GM18909 (cell line): ENCODE measurements around the gene CFTR.

Source experiments
- ATAC-seq: cut with Tn5 transposase; IDR thresholded peaks from one replicate; pipeline ENCODE4 v1.9.1; 2021; ENCODE audit warnings: mild to moderate bottlenecking; ENCODE audit not compliant: unreplicated experiment, poor library complexity

The CFTR gene

GRCh38 chr7:117581424-117581823 lies 101.6 kb downstream of the CFTR start:
- no peak for ATAC-seq

DNA sequence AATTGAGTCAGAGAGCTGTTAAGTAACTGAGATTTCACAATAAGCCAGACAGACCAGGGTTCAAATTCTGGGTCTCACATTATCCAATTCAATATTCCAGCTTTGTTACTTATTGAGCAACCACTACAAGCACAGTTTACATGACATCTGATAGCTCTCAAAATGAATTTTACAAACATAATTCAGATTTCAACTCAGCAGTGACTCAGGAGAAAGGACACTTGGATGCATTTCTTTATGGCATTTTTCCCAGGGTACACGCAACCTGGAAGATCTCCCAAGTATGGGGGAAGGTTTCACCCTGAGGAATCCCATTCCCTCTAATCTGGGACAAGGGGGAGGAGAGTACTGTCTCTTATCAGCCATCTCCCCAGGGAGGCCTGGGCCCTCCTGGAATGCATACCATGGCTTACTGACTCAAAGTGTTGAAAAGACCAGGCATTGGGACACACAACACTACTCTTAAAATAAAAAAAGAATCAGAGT lies 102.4 kb downstream of the CFTR start:
- ATAC-seq = no peak

DNA sequence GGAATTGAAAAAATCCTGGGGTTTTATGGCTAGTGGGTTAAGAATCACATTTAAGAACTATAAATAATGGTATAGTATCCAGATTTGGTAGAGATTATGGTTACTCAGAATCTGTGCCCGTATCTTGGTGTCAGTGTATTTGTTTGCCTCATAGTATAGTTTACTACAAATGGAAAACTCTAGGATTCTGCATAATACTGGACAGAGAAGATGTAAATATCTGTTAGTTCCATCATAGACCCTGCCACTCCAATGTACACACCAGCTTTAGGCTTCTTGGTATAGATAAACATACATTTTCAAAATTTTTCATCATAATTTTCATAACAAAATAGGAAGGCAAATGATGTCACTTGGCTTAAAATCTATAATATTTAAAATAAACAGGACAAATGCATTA lies 108.1 kb downstream of the CFTR start:
- no peak for ATAC-seq

GRCh38 chr7:117588352-117588794 lies 108.5 kb downstream of the CFTR start:
- ATAC-seq = no peak

GRCh38 chr7:117590191-117590590 lies 110.4 kb downstream of the CFTR start:
- ATAC-seq = no peak

- no peak for ATAC-seq
Measured at GRCh38 chr7:117592011-117592635, 112.3 kb downstream of the CFTR start.

GRCh38 chr7:117596134-117596533 lies 116.3 kb downstream of the CFTR start:
- ATAC-seq = no peak

DNA sequence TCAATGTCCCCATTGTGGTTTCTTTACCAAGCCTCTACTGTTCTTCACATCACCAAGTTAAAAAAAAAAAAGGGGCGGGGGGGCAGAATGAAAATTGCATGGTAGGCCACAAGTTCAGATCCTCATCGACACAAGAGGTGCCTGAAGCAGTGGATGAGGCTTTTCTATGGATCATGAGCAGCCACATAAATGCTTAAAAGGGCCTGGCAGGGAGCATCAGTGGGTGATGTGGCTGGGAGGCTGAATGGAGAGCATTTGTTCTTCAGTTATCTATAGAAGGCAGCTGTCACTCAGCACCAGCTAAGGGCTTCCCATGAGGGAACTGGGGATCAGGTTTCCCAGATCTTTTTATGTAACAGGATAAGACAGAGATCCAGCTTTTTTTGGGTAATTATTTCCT lies 117.9 kb downstream of the CFTR start:
- no peak for ATAC-seq

- ATAC-seq = no peak
Measured at GRCh38 chr7:117600911-117601310, 121.1 kb downstream of the CFTR start.

DNA sequence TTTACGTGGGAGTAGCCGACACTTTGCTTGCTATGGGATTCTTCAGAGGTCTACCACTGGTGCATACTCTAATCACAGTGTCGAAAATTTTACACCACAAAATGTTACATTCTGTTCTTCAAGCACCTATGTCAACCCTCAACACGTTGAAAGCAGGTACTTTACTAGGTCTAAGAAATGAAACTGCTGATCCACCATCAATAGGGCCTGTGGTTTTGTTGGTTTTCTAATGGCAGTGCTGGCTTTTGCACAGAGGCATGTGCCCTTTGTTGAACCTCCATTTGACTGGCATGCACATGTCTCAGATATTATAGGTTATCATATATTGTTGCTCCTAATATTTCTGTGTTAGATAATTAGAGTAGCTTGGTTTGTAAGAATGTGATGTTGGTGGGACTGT lies 123.8 kb downstream of the CFTR start:
- ATAC-seq = no peak

GRCh38 chr7:117605712-117606111 lies 125.9 kb downstream of the CFTR start:
- ATAC-seq = no peak

GRCh38 chr7:117606132-117606531 lies 126.3 kb downstream of the CFTR start:
- no peak for ATAC-seq

DNA sequence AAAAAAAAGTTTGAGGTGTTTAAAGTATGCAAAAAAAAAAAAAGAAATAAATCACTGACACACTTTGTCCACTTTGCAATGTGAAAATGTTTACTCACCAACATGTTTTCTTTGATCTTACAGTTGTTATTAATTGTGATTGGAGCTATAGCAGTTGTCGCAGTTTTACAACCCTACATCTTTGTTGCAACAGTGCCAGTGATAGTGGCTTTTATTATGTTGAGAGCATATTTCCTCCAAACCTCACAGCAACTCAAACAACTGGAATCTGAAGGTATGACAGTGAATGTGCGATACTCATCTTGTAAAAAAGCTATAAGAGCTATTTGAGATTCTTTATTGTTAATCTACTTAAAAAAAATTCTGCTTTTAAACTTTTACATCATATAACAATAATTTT lies 130.6 kb downstream of the CFTR start:
- no peak for ATAC-seq

GRCh38 chr7:117612637-117613036 lies 132.8 kb downstream of the CFTR start:
- ATAC-seq = no peak

DNA sequence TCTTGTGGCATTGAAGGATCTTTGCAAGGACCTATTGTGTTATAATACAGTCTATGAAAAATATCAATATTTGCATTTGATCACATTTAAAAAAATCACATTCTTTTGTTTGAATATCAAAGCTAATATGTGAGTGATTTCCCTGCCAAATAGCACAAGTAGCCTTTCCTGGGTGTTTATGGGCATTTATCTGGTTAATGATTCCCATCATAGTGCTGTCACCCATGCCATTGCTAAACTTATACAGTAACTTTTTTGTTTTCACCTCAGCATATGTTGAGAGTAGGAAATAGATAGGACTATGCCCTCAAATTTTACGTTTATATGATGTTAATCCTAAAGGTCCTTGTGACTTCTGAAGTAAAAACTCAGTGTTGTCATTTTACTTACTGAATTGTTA lies 136.9 kb downstream of the CFTR start:
- ATAC-seq = no peak

GRCh38 chr7:117619681-117620080 lies 139.9 kb downstream of the CFTR start:
- no peak for ATAC-seq

GRCh38 chr7:117621075-117621618 lies 141.3 kb downstream of the CFTR start:
- no peak for ATAC-seq

GRCh38 chr7:117623606-117624005 lies 143.8 kb downstream of the CFTR start:
- no peak for ATAC-seq

GRCh38 chr7:117630501-117630900 lies 150.7 kb downstream of the CFTR start:
- ATAC-seq = no peak

DNA sequence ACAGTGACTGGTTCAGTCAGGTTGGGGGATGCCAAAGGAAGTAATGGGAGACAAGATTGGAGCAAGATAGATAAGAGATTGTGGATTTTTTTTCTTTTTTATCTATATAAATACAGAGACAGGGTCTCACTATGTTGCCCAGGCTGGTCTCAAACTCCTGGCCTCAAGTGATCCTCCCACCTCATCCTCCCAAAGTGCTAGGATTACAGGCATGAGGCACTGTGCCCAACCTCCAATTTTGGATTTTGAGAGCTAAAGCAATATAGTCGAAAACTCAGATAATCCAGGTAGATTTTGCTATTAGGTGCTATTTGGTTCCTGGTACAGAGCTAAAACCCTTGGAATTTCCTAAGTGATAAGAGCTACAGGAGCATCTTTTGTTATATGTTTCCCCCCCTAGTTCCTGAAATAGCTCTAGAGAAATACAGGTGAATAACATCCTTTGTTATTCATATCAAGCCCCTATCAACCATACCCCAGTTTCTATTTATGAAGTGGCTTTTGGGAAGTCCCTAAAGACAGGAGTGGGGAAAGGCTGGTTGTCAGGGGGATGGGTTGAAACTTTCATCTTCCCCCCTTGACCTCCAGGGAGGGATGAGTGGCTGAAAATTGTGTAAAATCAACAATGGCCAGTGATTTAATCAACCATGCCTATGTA lies 151.2 kb downstream of the CFTR start:
- no peak for ATAC-seq

DNA sequence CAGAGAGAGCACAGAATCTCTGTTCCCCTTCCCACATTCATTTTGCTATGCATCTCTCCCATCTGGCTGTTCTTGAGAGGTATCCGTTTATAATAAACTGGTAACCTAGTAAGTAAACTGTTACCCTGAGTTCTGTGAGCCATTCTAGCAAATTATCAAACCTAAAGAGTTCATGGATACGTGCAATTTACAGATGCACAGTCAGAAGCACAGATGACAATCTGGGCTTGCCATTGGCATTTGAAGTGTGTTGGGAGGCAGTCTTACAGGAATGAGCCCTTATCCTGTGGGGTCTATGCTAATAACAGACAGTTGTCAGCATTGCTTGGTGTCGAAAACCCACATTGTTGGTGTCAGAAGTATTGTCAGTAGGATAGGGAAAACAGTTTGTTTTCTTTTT lies 151.8 kb downstream of the CFTR start:
- ATAC-seq = no peak

- ATAC-seq = no peak
Measured at GRCh38 chr7:117637937-117638336, 158.1 kb downstream of the CFTR start.
